ENCODE data around the gene RNF112.

RNF112 gene

GRCh38 chr17:19386051-19386929 is 24.7 kb upstream of the RNF112 start:
- Histone ChIP-seq H3K9me3 (replicated peaks in 1 of 2; ENCODE audit: control insufficient read depth in 2 of 2, insufficient read depth in 1 of 2, low read depth in 1 of 2, low read length in 2 of 2) (no peaks in the 10 kb centered on the region), H2AFZ (ENCODE audit: low read length) (peak overlapping the region; percentile 94), H3K4me1 (ENCODE audit: control insufficient read depth in 2 of 2, insufficient read depth in 1 of 2, low read depth in 1 of 2, low read length in 2 of 2) (peaks cover 11 to 19% of the 10 kb centered on the region in 2 donors), H3K4me3 (ENCODE audit: low read length in 2 of 2) (no peak overlapping the region), H3K23ac (ENCODE audit: low read depth, low read length, poor library complexity) (no peak overlapping the region), H3K4me2 (ENCODE audit: insufficient read depth, low read length, poor library complexity, severe bottlenecking) (no peak overlapping the region), H4K8ac (ENCODE audit: low read depth, low read length) (no peak overlapping the region), H2BK5ac (ENCODE audit: low read length) (no peak overlapping the region), H3K27me3 (ENCODE audit: control insufficient read depth in 3 of 3, insufficient read depth in 3 of 3, low read depth in 1 of 3, low read length in 3 of 3) (peaks cover 0 to 16% (median 0%) of the 10 kb centered on the region in 3 experiments), H3K79me1 (ENCODE audit: low read depth, low read length) (peaks cover 4% of the 10 kb centered on the region), H3K9ac (ENCODE audit: low read depth, low read length, poor library complexity) (peak overlapping the region; percentile 73), H2BK120ac (ENCODE audit: low read depth, low read length) (no peak overlapping the region), H3K27ac (replicated peaks; ENCODE audit: low read length) (no peak overlapping the region), H3K36me3 (replicated peaks in 1 of 2; ENCODE audit: control insufficient read depth in 2 of 2, insufficient read depth in 2 of 2, low read length in 2 of 2) (peaks cover 33 to 45% of the 10 kb centered on the region in 2 donors), H3K18ac (ENCODE audit: low read length) (peak overlapping the region; percentile 1), H2AK5ac (ENCODE audit: low read depth, low read length) (peak overlapping the region; percentile 41), H2BK12ac (ENCODE audit: low read length) (no peak overlapping the region), H3K4ac (ENCODE audit: low read length) (no peak overlapping the region), H3K14ac (ENCODE audit: low read length) (no peak overlapping the region), H4K91ac (ENCODE audit: low read depth, low read length, poor library complexity) (no peak overlapping the region), H2BK15ac (ENCODE audit: low read length) (peak overlapping the region; percentile 13)
- no peak for DNase-seq (ENCODE audit: low spot score)
- no CpG with 5 or more reads among the region's 20 CpGs for WGBS, 2 donors (ENCODE audit: extremely low coverage in 2 of 2, insufficient read length in 2 of 2, insufficient replicate concordance in 1 of 2)

GRCh38 chr17:19386974-19387920 is 23.8 kb upstream of the RNF112 start, which contains the start of gene MFAP4:
Gene MFAP4, minus strand, starts transcription at chr17:19387190. Its CDS starts 35 bp downstream, at chr17:19387155.
- Histone ChIP-seq H2BK120ac (ENCODE audit: low read depth, low read length) (no peak within 1 kb of the TSS), H2BK12ac (ENCODE audit: low read length) (peak within 1 kb of the TSS; percentile 8), H3K27me3 (ENCODE audit: control insufficient read depth in 3 of 3, insufficient read depth in 3 of 3, low read depth in 1 of 3, low read length in 3 of 3) (peaks cover 0 to 23% (median 0%) of the 10 kb centered on the region in 3 experiments), H3K9me3 (replicated peaks in 1 of 2; ENCODE audit: control insufficient read depth in 2 of 2, insufficient read depth in 1 of 2, low read depth in 1 of 2, low read length in 2 of 2) (no peaks in the 10 kb centered on the region), H3K23ac (ENCODE audit: low read depth, low read length, poor library complexity) (peak within 1 kb of the TSS; percentile 31), H3K18ac (ENCODE audit: low read length) (peak within 1 kb of the TSS; percentile 84), H4K8ac (ENCODE audit: low read depth, low read length) (no peak within 1 kb of the TSS), H2BK5ac (ENCODE audit: low read length) (no peak within 1 kb of the TSS), H3K14ac (ENCODE audit: low read length) (no peak within 1 kb of the TSS), H3K4me3 (ENCODE audit: low read length in 2 of 2) (peak within 1 kb of the TSS in 1 of 2 donors; percentile 18), H2AFZ (ENCODE audit: low read length) (peak within 1 kb of the TSS; percentile 94), H3K4ac (ENCODE audit: low read length) (no peak within 1 kb of the TSS), H3K36me3 (replicated peaks in 1 of 2; ENCODE audit: control insufficient read depth in 2 of 2, insufficient read depth in 2 of 2, low read length in 2 of 2) (peaks cover 30 to 35% of the 10 kb centered on the region in 2 donors), H2BK15ac (ENCODE audit: low read length) (peak within 1 kb of the TSS; percentile 13), H2AK5ac (ENCODE audit: low read depth, low read length) (peak within 1 kb of the TSS; percentile 65), H3K9ac (ENCODE audit: low read depth, low read length, poor library complexity) (peak within 1 kb of the TSS; percentile 73), H3K4me2 (ENCODE audit: insufficient read depth, low read length, poor library complexity, severe bottlenecking) (peak within 1 kb of the TSS; percentile 43), H3K79me1 (ENCODE audit: low read depth, low read length) (peaks cover 2% of the 10 kb centered on the region), H3K27ac (replicated peaks; ENCODE audit: low read length) (no peak within 1 kb of the TSS), H3K4me1 (ENCODE audit: control insufficient read depth in 2 of 2, insufficient read depth in 1 of 2, low read depth in 1 of 2, low read length in 2 of 2) (peaks cover 11 to 19% of the 10 kb centered on the region in 2 donors), H4K91ac (ENCODE audit: low read depth, low read length, poor library complexity) (no peak within 1 kb of the TSS)
- WGBS, 2 donors (ENCODE audit: extremely low coverage in 2 of 2, insufficient read length in 2 of 2, insufficient replicate concordance in 1 of 2): no CpG with 5 or more reads among the region's 22 CpGs
- DNase-seq (ENCODE audit: low spot score): no peak

GRCh38 chr17:19387921-19388521 is 23.0 kb upstream of the RNF112 start:
- H3K4me1 ChIP-seq (ENCODE audit: control insufficient read depth in 2 of 2, insufficient read depth in 1 of 2, low read depth in 1 of 2, low read length in 2 of 2): peaks cover 11 to 19% of the 10 kb centered on the region in 2 donors

More at GRCh38 chr17:19387921-19388521, 23.0 kb upstream of the RNF112 start:
- Histone ChIP-seq H3K9me3 (replicated peaks in 1 of 2; ENCODE audit: control insufficient read depth in 2 of 2, insufficient read depth in 1 of 2, low read depth in 1 of 2, low read length in 2 of 2) (no peaks in the 10 kb centered on the region), H3K9ac (ENCODE audit: low read depth, low read length, poor library complexity) (no peak overlapping the region), H2BK5ac (ENCODE audit: low read length) (no peak overlapping the region), H3K27ac (replicated peaks; ENCODE audit: low read length) (no peak overlapping the region), H4K8ac (ENCODE audit: low read depth, low read length) (no peak overlapping the region), H3K23ac (ENCODE audit: low read depth, low read length, poor library complexity) (no peak overlapping the region), H3K4me2 (ENCODE audit: insufficient read depth, low read length, poor library complexity, severe bottlenecking) (peak overlapping the region; percentile 43), H3K18ac (ENCODE audit: low read length) (no peak overlapping the region), H2BK12ac (ENCODE audit: low read length) (peak overlapping the region; percentile 8), H2BK120ac (ENCODE audit: low read depth, low read length) (no peak overlapping the region), H2AFZ (ENCODE audit: low read length) (peak overlapping the region; percentile 94), H2BK15ac (ENCODE audit: low read length) (peak overlapping the region; percentile 6), H3K27me3 (ENCODE audit: control insufficient read depth in 3 of 3, insufficient read depth in 3 of 3, low read depth in 1 of 3, low read length in 3 of 3) (peaks cover 0 to 30% (median 0%) of the 10 kb centered on the region in 3 experiments), H3K36me3 (replicated peaks in 1 of 2; ENCODE audit: control insufficient read depth in 2 of 2, insufficient read depth in 2 of 2, low read length in 2 of 2) (peaks cover 22 to 27% of the 10 kb centered on the region in 2 donors), H3K4ac (ENCODE audit: low read length) (no peak overlapping the region), H3K79me1 (ENCODE audit: low read depth, low read length) (no peaks in the 10 kb centered on the region), H3K4me3 (ENCODE audit: low read length in 2 of 2) (no peak overlapping the region), H2AK5ac (ENCODE audit: low read depth, low read length) (peak overlapping the region; percentile 65), H3K14ac (ENCODE audit: low read length) (no peak overlapping the region), H4K91ac (ENCODE audit: low read depth, low read length, poor library complexity) (no peak overlapping the region)
- WGBS, 2 donors (ENCODE audit: extremely low coverage in 2 of 2, insufficient read length in 2 of 2, insufficient replicate concordance in 1 of 2): no CpG with 5 or more reads among the region's 2 CpGs
- DNase-seq (ENCODE audit: low spot score): no peak

Data from neuronal stem cell (in vitro differentiated cells).